Kidney (tissue), 14 donors: ENCODE results near the gene ITGA8. TPM values are rescaled to one million over a fixed set of nuclear protein-coding genes. Genes with fewer than 3 reads are reported as not detected.

Experiments used
- DNase-seq, 5 donors: peaks; one replicate each; pipeline ENCODE4 v3.0.0-alpha.2; 2013 to 2020
- FAIRE-seq: peaks from 2 replicates; lab custom pipeline; 2012; peaks lifted over from hg19 to GRCh38; lab: Jason Lieb, UNC
- H3K27ac ChIP-seq, 2 donors: one replicate each; pipeline ENCODE4 v1.7.0; 2013; ENCODE audit warnings: low read depth in 2 of 2, low read length in 2 of 2, inconsistent platforms in 1 of 2
- H3K27me3 ChIP-seq: one replicate; pipeline ENCODE4 v1.7.1; 2013; ENCODE audit warnings: low read length, inconsistent platforms; ENCODE audit not compliant: control insufficient read depth, insufficient read depth
- H3K36me3 ChIP-seq, 3 donors: one replicate each; pipeline versions ENCODE4 v1.7.0 to v1.7.1; 2013; ENCODE audit warnings: low read length in 3 of 3, control low read depth in 1 of 3, inconsistent platforms in 1 of 3; ENCODE audit not compliant: insufficient read depth in 3 of 3, control insufficient read depth in 2 of 3
- H3K4me1 ChIP-seq, 3 donors: one replicate each; pipeline versions ENCODE4 v1.7.0 to v1.7.1; 2013; ENCODE audit warnings: low read length in 3 of 3, inconsistent platforms in 1 of 3, low read depth in 1 of 3; ENCODE audit not compliant: control insufficient read depth in 2 of 3, insufficient read depth in 2 of 3
- H3K4me3 ChIP-seq, 3 donors: one replicate each; pipeline versions ENCODE4 v1.7.0 to v1.8.1; 2013; ENCODE audit warnings: low read length in 3 of 3, control low read depth in 1 of 3, inconsistent platforms in 1 of 3
- H3K9ac ChIP-seq, 3 donors: one replicate each; pipeline versions ENCODE4 v1.7.0 to v1.7.1; 2013; ENCODE audit warnings: low read length in 3 of 3, control low read depth in 1 of 3, inconsistent platforms in 1 of 3
- H3K9me3 ChIP-seq, 3 donors: one replicate each; pipeline versions ENCODE4 v1.7.0 to v1.7.1; 2013; ENCODE audit warnings: low read length in 3 of 3, control low read depth in 1 of 3, inconsistent platforms in 1 of 3; ENCODE audit not compliant: control insufficient read depth in 2 of 3, insufficient read depth in 1 of 3
- CTCF ChIP-seq: IDR thresholded peaks from 3 replicates; pipeline ENCODE4 v1.5.1; 2012; ENCODE audit warnings: mild to moderate bottlenecking, moderate library complexity, borderline replicate concordance; ENCODE audit not compliant: insufficient read depth; ENCODE audit errors: extremely low read depth
- intact Hi-C: fragments of 100-400 bp; cut with DNase I; formaldehyde crosslinking; loops from one replicate; pipeline ENCODE4 v1.11.1; 2022
- polyA plus RNA-seq: library from polyadenylated mRNA; stranded (reverse); fragments of 350-450 nt; fragmentation: Illumina TruSeq; extraction: RNeasy Lipid Tissue Mini Kit (QIAGEN cat#74804); gene quantifications from one replicate; pipeline ENCODE4 v1.2.3, GENCODE V29; 2014; ENCODE audit warnings: low read depth, low replicate concordance; ENCODE audit not compliant: insufficient read depth
- total RNA-seq: library from RNA; stranded (reverse); fragmentation: NEBNext Ultra II Directional; extraction: Animal tissue kit (Norgen Biotek cat#: 25700); gene quantifications from one replicate; pipeline ENCODE4 v1.2.1, GENCODE V29; 2021
- donor health status: control.
- donor health status: control.
- donor health status: control.
- donor health status: control.
- donor health status: control.
- donor health status: DM: yes; HTN: yes; CAD: no.
- donor health status: Normal renal cell carcinoma (clear cell type).

The ITGA8 gene
- total and polyA plus RNA-seq, 2 donors from 2014 or later, result 10.8 to 22.1 TPM

GRCh38 chr10:15546606-15547005, 173.1 kb downstream of the ITGA8 start:
- intact Hi-C loops, result no loop called here
- no peak for TF ChIP-seq CTCF
- no peak for FAIRE-seq
- Histone ChIP-seq H3K27me3 (no peaks in the 10 kb centered on the region), H3K9ac (no peak overlapping the region), H3K4me3 (no peak overlapping the region), H3K36me3 (no peaks in the 10 kb centered on the region), H3K9me3 (peaks cover 0 to 5% (median 0%) of the 10 kb centered on the region in 3 donors), H3K27ac (no peak overlapping the region), H3K4me1 (no peaks in the 10 kb centered on the region)
- no peak for DNase-seq

GRCh38 chr10:15545884-15546283, 173.8 kb downstream of the ITGA8 start:
- peaks cover 0 to 5% (median 0%) of the 10 kb centered on the region in 3 donors for H3K9me3 ChIP-seq
- no peak overlapping the region for H3K9ac ChIP-seq
- no peak for FAIRE-seq
- H3K4me3 ChIP-seq, result no peak overlapping the region
- intact Hi-C loops, result no loop called here
- no peak for TF ChIP-seq CTCF
- H3K27ac ChIP-seq, result no peak overlapping the region
- no peaks in the 10 kb centered on the region for H3K27me3 ChIP-seq
- H3K4me1 ChIP-seq, result no peaks in the 10 kb centered on the region
- no peak for DNase-seq
- H3K36me3 ChIP-seq, result no peaks in the 10 kb centered on the region

- DNase-seq (no peak), FAIRE-seq (no peak)
- Histone ChIP-seq H3K27ac (no peak overlapping the region), H3K4me3 (no peak overlapping the region), H3K9ac (no peak overlapping the region), H3K36me3 (no peaks in the 10 kb centered on the region), H3K4me1 (no peaks in the 10 kb centered on the region), H3K27me3 (no peaks in the 10 kb centered on the region), H3K9me3 (peaks cover 0 to 5% (median 0%) of the 10 kb centered on the region in 3 donors)
- TF ChIP-seq CTCF, result no peak
- intact Hi-C loops, result no loop called here
Observed at GRCh38 chr10:15545266-15545665, 174.5 kb downstream of the ITGA8 start.

GRCh38 chr10:15543994-15544393, 175.7 kb downstream of the ITGA8 start:
- DNase-seq (no peak), FAIRE-seq (no peak)
- Histone ChIP-seq H3K36me3 (no peaks in the 10 kb centered on the region), H3K27ac (no peak overlapping the region), H3K4me3 (no peak overlapping the region), H3K9ac (no peak overlapping the region), H3K4me1 (no peaks in the 10 kb centered on the region), H3K9me3 (peaks cover 0 to 5% (median 0%) of the 10 kb centered on the region in 3 donors), H3K27me3 (no peaks in the 10 kb centered on the region)
- no peak for TF ChIP-seq CTCF
- intact Hi-C loops, result no loop called here
